PC-9 (cell line): ENCODE measurements around the gene ZBTB24. TPM values are rescaled to one million over a fixed set of nuclear protein-coding genes. Genes with fewer than 3 reads are reported as not detected.
A peak's percentile ranks its signal among the peaks of the same experiment; 100 is the strongest.

Experiments used
- BruUV-seq: library from RNA; stranded (reverse); fragments of 400-500 nt; replicated peaks from 2 replicates; lab custom pipeline; 2021; lab: Mats Ljungman, UMichigan
- CTCF ChIA-PET: fragments of 300-600 bp; sonication (Branson Sonifier 250); formaldehyde crosslinking; loops from one replicate; lab custom pipeline; 2022; ENCODE audit warnings: antibody characterized with exemption; lab: Charles Lee
- POLR2A ChIA-PET: fragments of 300-600 bp; sonication (Branson Sonifier 250); formaldehyde crosslinking; loops from one replicate; lab custom pipeline; 2022; ENCODE audit warnings: antibody characterized with exemption; ENCODE audit not compliant: unreplicated experiment; lab: Charles Lee
- DNase-seq, 2 experiments: peaks; one replicate each; pipeline versions ENCODE4 v3.0.0 to v3.0.0-alpha.2; 2015 to 2022; ENCODE audit warnings: mixed read lengths in 1 of 2
- H2AFZ ChIP-seq: fragments of 200-600 bp; sonication (generic); 2 replicates; pipeline ENCODE4 v1.8.1; 2017; ENCODE audit warnings: antibody characterized with exemption
- H3F3A ChIP-seq: fragments of 200-600 bp; sonication (generic); 2 replicates; pipeline ENCODE4 v1.8.1; 2017; ENCODE audit warnings: antibody characterized with exemption, mild to moderate bottlenecking, low read depth; ENCODE audit not compliant: insufficient read depth
- H3K27ac ChIP-seq: fragments of 200-600 bp; sonication (generic); 2 replicates; pipeline ENCODE4 v1.6.1; 2016; ENCODE audit warnings: mixed run types
- H3K27me3 ChIP-seq: fragments of 200-600 bp; sonication (generic); 2 replicates; pipeline ENCODE4 v1.6.1; 2016; ENCODE audit warnings: low read depth, mixed run types; ENCODE audit not compliant: insufficient read depth
- H3K36me3 ChIP-seq: fragments of 200-600 bp; sonication (generic); 2 replicates; pipeline ENCODE4 v1.6.1; 2016; ENCODE audit warnings: low read depth, mixed run types
- H3K4me1 ChIP-seq: fragments of 200-600 bp; sonication (generic); replicated peaks from 2 replicates; pipeline ENCODE4 v1.6.1; 2016; ENCODE audit warnings: mixed run types; ENCODE audit not compliant: insufficient read depth
- H3K4me2 ChIP-seq: fragments of 200-600 bp; sonication (generic); 2 replicates; pipeline ENCODE4 v1.6.1; 2017; ENCODE audit warnings: mixed run types
- H3K4me3 ChIP-seq: fragments of 200-600 bp; sonication (generic); 2 replicates; pipeline ENCODE4 v1.6.1; 2016; ENCODE audit warnings: mixed run types
- H3K79me2 ChIP-seq: fragments of 200-600 bp; sonication (generic); 2 replicates; pipeline ENCODE4 v1.6.1; 2017; ENCODE audit warnings: low read depth, mixed run types
- H3K9me2 ChIP-seq: fragments of 200-600 bp; sonication (generic); 2 replicates; pipeline ENCODE4 v1.8.1; 2017; ENCODE audit warnings: mild to moderate bottlenecking; ENCODE audit not compliant: insufficient read depth
- H3K9me3 ChIP-seq: fragments of 200-600 bp; sonication (generic); 2 replicates; pipeline ENCODE4 v1.8.1; 2016; ENCODE audit warnings: low read depth; ENCODE audit not compliant: insufficient read depth
- H4K20me1 ChIP-seq: fragments of 200-600 bp; sonication (generic); 2 replicates; pipeline ENCODE4 v1.8.1; 2017; ENCODE audit not compliant: insufficient read depth
- CTCF ChIP-seq: fragments of 200-600 bp; sonication (generic); conservative IDR thresholded peaks from 2 replicates; pipeline ENCODE4 v1.6.1; 2017; ENCODE audit warnings: mixed run types, antibody characterized with exemption, mild to moderate bottlenecking, moderate library complexity
- EZH2 ChIP-seq: fragments of 200-600 bp; sonication (generic); IDR thresholded peaks from 2 replicates; pipeline ENCODE4 v1.8.0; 2017; ENCODE audit warnings: antibody characterized with exemption, low read depth
- intact Hi-C: fragments of 100-400 bp; cut with micrococcal nuclease; formaldehyde crosslinking; loops from one replicate; pipeline ENCODE4 v1.10.0; 2022; ENCODE audit not compliant: unreplicated experiment
- total RNA-seq: library from RNA; stranded (reverse); gene quantifications from 2 replicates; pipeline ENCODE4 v1.2.3, GENCODE V29; 2021

Gene ZBTB24
- total RNA-seq, 1 experiment from 2014 or later: 7.2 TPM

GRCh38 chr6:109508166-109508860 lies 25.3 kb upstream of the ZBTB24 start:
- no peaks in the 10 kb centered on the region for H4K20me1 ChIP-seq
- H3K9me3 ChIP-seq: no peaks in the 10 kb centered on the region
- H3F3A ChIP-seq: 0 out of 2 replicates have a peak, but pooled peaks cover 6% of the 10 kb centered on the region
- no peaks in the 10 kb centered on the region for H3K79me2 ChIP-seq
- CTCF ChIA-PET: no interaction called here
- intact Hi-C loops: no loop called here
- TF ChIP-seq EZH2 (no peak), CTCF (no peak)
- peaks cover 38% of the 10 kb centered on the region for H3K4me1 ChIP-seq
- H3K27me3 ChIP-seq: no peaks in the 10 kb centered on the region
- POLR2A ChIA-PET: no interaction called here
- no peaks in the 10 kb centered on the region for H3K36me3 ChIP-seq
- DNase-seq: peak in 1 of 2 experiments; percentile 45
- H3K9me2 ChIP-seq: no peaks in the 10 kb centered on the region
- H3K4me2 ChIP-seq: 0 out of 2 replicates have a peak overlapping the region, but pooled peaks have one; percentile 12
- no peak overlapping the region for H3K4me3 ChIP-seq
- peak overlapping the region; percentile 56; the same call in 1 of the 2 replicates for H2AFZ ChIP-seq
- no TSS peak for BruUV-seq
- no peak overlapping the region for H3K27ac ChIP-seq

GRCh38 chr6:109507490-109508072 lies 24.6 kb upstream of the ZBTB24 start:
- Histone ChIP-seq H3K27me3 (no peaks in the 10 kb centered on the region), H3K79me2 (no peaks in the 10 kb centered on the region), H3K4me3 (no peak overlapping the region), H3K27ac (no peak overlapping the region), H3K36me3 (no peaks in the 10 kb centered on the region), H3F3A (0 out of 2 replicates have a peak, but pooled peaks cover 6% of the 10 kb centered on the region), H3K4me2 (0 out of 2 replicates have a peak overlapping the region, but pooled peaks have one; percentile 12), H4K20me1 (no peaks in the 10 kb centered on the region), H3K4me1 (peaks cover 36% of the 10 kb centered on the region), H3K9me2 (no peaks in the 10 kb centered on the region), H2AFZ (no peak overlapping the region), H3K9me3 (no peaks in the 10 kb centered on the region)
- intact Hi-C loops: no loop called here
- ChIA-PET CTCF (no interaction called here), POLR2A (no interaction called here)
- DNase-seq: no peak
- no TSS peak for BruUV-seq
- TF ChIP-seq CTCF (no peak), EZH2 (no peak)

- no peak overlapping the region for H3K4me3 ChIP-seq
- POLR2A ChIA-PET: interaction anchor here (0.6 kb wide), 1 partner anchor 312 kb away, joined by 7 read pairs; no protein-coding TSS in a partner anchor
- no peaks in the 10 kb centered on the region for H4K20me1 ChIP-seq
- BruUV-seq: no TSS peak
- peaks cover 36% of the 10 kb centered on the region for H3K4me1 ChIP-seq
- no peak overlapping the region for H3K27ac ChIP-seq
- no peaks in the 10 kb centered on the region for H3K27me3 ChIP-seq
- 0 out of 2 replicates have a peak, but pooled peaks cover 6% of the 10 kb centered on the region for H3F3A ChIP-seq
- intact Hi-C loops: no loop called here
- no peak overlapping the region for H3K4me2 ChIP-seq
- no peak overlapping the region for H2AFZ ChIP-seq
- CTCF ChIA-PET: no interaction called here
- no peaks in the 10 kb centered on the region for H3K9me3 ChIP-seq
- H3K79me2 ChIP-seq: no peaks in the 10 kb centered on the region
- no peak for TF ChIP-seq EZH2
- no peak for TF ChIP-seq CTCF
- no peak for DNase-seq
- no peaks in the 10 kb centered on the region for H3K36me3 ChIP-seq
- H3K9me2 ChIP-seq: no peaks in the 10 kb centered on the region; the same call in 1 of the 2 replicates
These were observed 23.8 kb upstream of the ZBTB24 start for GRCh38 chr6:109506841-109507240.
